ENCODE measurements around the gene UNC119B.

UNC119B gene

DNA sequence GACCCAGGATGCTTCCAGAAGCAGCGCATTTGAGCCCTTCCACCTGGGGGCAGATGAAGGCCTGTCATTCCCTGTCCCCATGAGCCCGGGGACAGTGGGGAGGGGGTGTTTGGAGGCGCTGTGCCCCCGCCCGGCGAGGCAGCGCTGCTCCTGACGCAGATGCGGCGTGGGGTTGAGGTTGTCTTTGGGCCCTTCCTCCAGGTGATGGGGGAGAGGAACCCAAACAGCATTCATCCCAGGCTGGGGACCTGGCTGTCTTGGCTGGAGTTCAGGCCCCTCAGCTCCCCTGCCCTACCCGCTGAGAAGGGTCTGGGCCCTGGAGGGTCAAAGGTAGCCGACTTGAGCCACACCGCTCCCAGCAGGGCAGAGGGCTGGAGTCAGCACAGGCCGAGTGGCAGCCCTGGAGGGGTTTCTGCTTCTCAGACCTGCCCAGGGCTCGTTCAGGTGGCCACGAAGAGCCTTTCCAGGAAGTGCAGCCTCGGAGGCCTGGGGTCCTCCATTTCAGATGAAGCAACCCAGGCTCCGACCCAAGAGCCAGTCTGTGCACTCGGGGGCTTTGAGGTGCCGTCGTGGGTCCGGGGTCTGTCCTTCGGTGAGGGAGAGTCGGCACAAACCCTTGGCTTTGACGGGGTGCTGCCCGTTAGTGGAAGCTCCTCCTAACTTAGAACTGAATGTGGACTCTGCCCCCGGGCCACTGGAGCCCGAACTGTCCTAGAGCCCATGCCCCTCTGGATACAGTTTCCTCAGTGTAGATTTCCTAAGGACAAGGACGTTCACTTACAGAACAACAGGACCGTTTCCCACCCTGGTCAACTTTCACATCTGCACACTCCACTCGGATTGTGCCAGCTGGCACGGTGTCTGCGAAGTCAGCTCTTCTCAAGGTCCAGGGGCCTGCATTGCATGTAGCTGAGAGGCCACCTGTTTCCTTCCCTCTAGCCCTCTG is 31.5 kb downstream of the UNC119B start:
- TF ChIP-seq, protein P1, sequence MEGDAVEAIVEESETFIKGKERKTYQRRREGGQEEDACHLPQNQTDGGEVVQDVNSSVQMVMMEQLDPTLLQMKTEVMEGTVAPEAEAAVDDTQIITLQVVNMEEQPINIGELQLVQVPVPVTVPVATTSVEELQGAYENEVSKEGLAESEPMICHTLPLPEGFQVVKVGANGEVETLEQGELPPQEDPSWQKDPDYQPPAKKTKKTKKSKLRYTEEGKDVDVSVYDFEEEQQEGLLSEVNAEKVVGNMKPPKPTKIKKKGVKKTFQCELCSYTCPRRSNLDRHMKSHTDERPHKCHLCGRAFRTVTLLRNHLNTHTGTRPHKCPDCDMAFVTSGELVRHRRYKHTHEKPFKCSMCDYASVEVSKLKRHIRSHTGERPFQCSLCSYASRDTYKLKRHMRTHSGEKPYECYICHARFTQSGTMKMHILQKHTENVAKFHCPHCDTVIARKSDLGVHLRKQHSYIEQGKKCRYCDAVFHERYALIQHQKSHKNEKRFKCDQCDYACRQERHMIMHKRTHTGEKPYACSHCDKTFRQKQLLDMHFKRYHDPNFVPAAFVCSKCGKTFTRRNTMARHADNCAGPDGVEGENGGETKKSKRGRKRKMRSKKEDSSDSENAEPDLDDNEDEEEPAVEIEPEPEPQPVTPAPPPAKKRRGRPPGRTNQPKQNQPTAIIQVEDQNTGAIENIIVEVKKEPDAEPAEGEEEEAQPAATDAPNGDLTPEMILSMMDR (conservative IDR thresholded peaks at IDR 0.05), result no peak

DNA sequence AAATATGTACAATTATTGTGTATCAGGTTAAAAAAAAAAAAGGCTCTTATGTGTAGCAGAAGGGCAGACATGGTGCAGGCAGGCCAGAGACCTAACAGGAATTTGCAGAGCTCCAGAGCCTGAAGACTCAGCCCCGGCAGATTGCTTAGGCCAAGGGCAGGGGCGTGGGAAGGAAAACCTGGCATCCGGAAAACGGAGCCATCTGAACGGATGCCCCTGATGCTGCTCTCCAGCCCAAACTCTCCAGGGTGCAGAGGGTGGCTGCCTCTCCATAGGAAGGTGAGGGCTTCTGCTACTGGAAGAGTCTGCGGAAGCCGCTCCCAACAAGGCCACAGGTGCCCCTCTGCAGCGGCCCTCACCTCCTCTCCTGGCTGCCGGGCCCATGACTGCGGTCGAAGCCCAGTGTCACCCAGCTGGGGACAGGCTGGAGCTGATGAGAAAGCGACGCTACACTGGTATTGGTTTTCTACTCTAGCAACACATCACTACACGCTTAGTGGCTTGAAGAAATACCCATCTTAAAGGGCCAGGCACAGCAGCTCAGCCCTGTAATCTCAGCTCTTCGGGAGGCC is 34.8 kb downstream of the UNC119B start:
- no peak overlapping the region for H3K27ac ChIP-seq
- TF ChIP-seq, protein P1 (conservative IDR thresholded peaks at IDR 0.05), result no peak

More for the DNA sequence above, 31.5 kb downstream of the UNC119B start:
- no peak overlapping the region for H3K27ac ChIP-seq

DNA sequence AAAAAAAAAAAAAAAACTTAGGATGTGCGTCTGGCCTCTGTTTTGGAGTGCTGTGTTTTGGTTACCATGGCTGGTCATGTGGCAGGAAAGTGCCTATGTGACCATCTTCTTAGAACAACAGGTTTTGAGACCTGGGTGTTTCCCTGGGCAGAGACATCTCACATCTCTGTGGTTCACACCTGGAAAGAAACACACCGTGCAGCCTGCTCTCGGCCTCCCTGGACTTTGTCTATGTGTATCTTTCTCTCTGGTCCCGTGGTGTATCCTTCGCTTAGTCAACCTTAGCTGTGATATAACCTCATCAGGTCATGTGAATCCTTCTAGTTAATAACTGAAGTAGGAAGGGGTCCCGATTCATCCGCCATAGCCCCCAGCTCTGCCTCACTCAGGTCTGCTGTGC is 38.0 kb downstream of the UNC119B start:
- TF ChIP-seq, protein P1 (conservative IDR thresholded peaks at IDR 0.05), result no peak
- no peak overlapping the region for H3K27ac ChIP-seq

DNA sequence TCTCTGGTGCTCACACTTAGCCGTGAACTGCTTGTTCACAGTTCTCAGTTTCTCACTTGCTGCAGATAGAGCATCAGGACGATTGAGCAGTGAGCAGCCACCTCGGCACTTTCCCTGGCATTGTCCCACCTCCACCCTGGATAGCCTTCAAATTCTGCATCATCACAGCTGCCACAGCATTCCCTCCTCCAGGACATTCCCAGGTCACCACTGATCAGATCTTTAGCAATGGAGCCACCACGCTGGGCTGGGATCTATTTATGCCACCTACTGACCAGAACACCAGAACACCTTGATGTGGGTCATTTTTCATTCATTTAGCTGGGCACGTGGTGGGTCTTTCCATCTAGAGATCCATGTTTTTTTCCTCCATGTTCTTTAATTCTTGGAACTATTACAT is 39.0 kb downstream of the UNC119B start:
- H3K27ac ChIP-seq, result no peak overlapping the region
- TF ChIP-seq, protein P1 (conservative IDR thresholded peaks at IDR 0.05), result no peak; the same call in 1 of the 2 replicates

DNA sequence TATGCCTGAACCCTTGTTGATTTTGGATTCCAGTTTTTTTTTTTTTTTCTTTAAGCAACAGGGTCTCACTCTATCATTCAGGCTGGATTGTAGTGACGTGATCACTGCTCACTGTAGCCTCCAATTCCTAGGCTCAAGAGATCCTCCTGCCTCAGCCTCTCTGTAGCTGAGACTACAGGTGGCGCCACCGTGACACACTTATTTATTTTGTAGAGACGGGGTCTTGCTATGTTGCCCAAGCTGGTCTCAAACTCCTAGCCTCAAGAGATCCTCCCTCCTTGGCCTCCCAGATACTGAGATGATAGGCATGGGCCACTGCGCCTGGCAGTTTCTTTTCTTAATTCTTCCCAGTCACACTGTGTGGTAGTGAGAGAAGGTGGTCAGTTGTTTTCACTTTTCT is 40.5 kb downstream of the UNC119B start:
- H3K27ac ChIP-seq, result no peak overlapping the region
- TF ChIP-seq, protein P1 (conservative IDR thresholded peaks at IDR 0.05), result no peak

DNA sequence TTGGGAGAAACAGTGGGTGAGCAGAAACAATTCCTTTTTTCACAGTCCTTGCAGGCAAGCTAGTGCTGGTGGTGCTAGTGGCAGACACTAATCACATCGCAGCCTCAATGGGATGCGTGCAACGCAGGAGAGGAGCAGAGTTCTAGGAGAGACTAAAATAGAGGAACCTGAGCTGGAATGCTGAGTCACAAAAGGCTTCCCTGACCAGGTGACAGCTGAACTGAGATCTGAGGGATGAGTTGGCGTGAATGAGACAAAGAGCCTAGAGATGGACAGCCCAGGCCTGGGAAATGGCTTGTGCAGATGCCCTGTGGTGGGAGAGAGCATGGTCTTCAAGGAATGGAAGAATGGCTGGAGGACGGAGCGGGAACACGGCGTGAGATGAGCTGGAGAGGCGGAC is 41.1 kb downstream of the UNC119B start:
- TF ChIP-seq, protein P1 (conservative IDR thresholded peaks at IDR 0.05), result no peak
- H3K27ac ChIP-seq, result no peak overlapping the region

DNA sequence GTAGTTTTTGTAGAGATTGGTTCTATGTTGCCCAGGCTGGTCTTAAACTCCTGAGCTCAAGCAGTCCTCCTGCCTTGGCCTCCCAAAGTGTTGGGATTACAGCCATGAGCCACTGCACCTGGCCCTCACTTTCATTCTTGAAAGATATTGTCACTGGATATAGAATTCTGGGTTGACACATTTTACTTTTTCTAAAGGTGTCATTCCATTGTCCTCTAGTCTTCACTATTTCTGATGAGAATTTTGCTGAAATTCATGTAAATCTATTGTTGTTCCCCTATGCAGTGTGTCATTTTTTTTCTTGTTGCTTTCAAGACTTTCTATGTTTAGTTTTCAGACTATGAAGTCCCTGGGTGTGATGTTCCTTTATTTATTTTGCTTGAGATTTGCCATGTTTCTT is 44.5 kb downstream of the UNC119B start:
- TF ChIP-seq, protein P1 (conservative IDR thresholded peaks at IDR 0.05), result no peak
- H3K27ac ChIP-seq, result no peak overlapping the region

Measured in VCaP (cell line).